ENCODE measurements around the gene BABAM2.

DNA sequence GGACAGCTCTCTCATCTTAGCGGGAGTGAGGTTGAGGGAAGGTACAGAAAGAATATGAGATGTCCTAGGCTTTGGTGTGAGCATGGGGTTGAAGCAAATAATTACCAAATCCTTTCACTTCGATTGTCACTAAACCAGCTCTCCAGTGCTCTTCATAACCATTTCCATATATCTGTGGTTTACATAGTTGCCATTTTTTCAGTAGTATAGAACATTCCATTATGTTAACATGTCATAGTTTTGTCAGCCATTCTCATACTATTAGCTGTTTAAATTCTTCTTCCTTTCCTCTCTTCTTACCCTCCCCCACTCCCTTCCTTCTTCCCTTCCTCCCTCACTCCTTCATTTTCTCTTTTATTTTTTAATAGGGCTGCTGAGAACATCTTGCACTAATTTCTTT lies 205.9 kb downstream of the BABAM2 start:
- TF ChIP-seq, protein P1, sequence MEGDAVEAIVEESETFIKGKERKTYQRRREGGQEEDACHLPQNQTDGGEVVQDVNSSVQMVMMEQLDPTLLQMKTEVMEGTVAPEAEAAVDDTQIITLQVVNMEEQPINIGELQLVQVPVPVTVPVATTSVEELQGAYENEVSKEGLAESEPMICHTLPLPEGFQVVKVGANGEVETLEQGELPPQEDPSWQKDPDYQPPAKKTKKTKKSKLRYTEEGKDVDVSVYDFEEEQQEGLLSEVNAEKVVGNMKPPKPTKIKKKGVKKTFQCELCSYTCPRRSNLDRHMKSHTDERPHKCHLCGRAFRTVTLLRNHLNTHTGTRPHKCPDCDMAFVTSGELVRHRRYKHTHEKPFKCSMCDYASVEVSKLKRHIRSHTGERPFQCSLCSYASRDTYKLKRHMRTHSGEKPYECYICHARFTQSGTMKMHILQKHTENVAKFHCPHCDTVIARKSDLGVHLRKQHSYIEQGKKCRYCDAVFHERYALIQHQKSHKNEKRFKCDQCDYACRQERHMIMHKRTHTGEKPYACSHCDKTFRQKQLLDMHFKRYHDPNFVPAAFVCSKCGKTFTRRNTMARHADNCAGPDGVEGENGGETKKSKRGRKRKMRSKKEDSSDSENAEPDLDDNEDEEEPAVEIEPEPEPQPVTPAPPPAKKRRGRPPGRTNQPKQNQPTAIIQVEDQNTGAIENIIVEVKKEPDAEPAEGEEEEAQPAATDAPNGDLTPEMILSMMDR (tag by site-specific recombination; IDR thresholded peaks at IDR 0.05) = no peak
- TF ChIP-seq ZNF138 (tag by site-specific recombination; IDR thresholded peaks at IDR 0.05; ENCODE audit: borderline replicate concordance) (no peak), ZSCAN23 (tag by site-specific recombination; IDR thresholded peaks at IDR 0.05) (no peak)
- TF ChIP-seq, protein P2, sequence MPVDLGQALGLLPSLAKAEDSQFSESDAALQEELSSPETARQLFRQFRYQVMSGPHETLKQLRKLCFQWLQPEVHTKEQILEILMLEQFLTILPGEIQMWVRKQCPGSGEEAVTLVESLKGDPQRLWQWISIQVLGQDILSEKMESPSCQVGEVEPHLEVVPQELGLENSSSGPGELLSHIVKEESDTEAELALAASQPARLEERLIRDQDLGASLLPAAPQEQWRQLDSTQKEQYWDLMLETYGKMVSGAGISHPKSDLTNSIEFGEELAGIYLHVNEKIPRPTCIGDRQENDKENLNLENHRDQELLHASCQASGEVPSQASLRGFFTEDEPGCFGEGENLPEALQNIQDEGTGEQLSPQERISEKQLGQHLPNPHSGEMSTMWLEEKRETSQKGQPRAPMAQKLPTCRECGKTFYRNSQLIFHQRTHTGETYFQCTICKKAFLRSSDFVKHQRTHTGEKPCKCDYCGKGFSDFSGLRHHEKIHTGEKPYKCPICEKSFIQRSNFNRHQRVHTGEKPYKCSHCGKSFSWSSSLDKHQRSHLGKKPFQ (tag by site-specific recombination; IDR thresholded peaks at IDR 0.05) = no peak
